GM12878 (cell line): ENCODE data around the gene PLXDC1. TPM values are rescaled to one million over a fixed set of nuclear protein-coding genes. Genes with fewer than 3 reads are reported as not detected.

Experiments used
- ATAC-seq: fragments of 200-7000 bp; cut with Tn5 transposase; 3 replicates; pipeline ENCODE4 v1.9.1; 2020; ENCODE audit warnings: mild to moderate bottlenecking, moderate library complexity
- BruUV-seq: library from RNA; stranded (reverse); fragments of 400-500 nt; replicated peaks from 2 replicates; lab custom pipeline; 2021; lab: Mats Ljungman, UMichigan
- CTCF ChIA-PET: fragments of 300-600 bp; sonication (Branson Sonifier 250); formaldehyde crosslinking; extraction: SDS; loops from one replicate; lab custom pipeline; 2021; ENCODE audit warnings: inconsistent platforms; lab: Yijun Ruan, JAX
- POLR2A ChIA-PET: fragments of 350-600 bp; formaldehyde crosslinking; extraction: SDS; loops from one replicate; lab custom pipeline; 2021; ENCODE audit warnings: inconsistent platforms; lab: Charles Lee
- RAD21 ChIA-PET: fragments of 300-600 bp; sonication (Branson Sonifier 250); formaldehyde crosslinking; loops from one replicate; lab custom pipeline; 2023; ENCODE audit warnings: antibody characterized with exemption; ENCODE audit not compliant: unreplicated experiment; lab: Charles Lee
- SMC1A ChIA-PET: fragments of 300-600 bp; sonication (Branson Sonifier 250); formaldehyde crosslinking; loops from one replicate; lab custom pipeline; 2023; ENCODE audit not compliant: unreplicated experiment, uncharacterized antibody; lab: Charles Lee
- DNase-seq: peaks from one replicate; pipeline ENCODE4 v3.0.0-alpha.2; 2011; ENCODE audit warnings: low read depth, low spot score
- FAIRE-seq: peaks from 3 replicates; lab custom pipeline; 2011; peaks lifted over from hg19 to GRCh38; lab: Jason Lieb, UNC
- H2AFZ ChIP-seq: 2 replicates; pipeline ENCODE4 v1.6.0; 2011; ENCODE audit warnings: low read depth, low read length, control low read depth; ENCODE audit not compliant: control insufficient read depth
- H3K27ac ChIP-seq: 2 replicates; pipeline ENCODE4 v1.5.1; 2011; ENCODE audit warnings: control low read depth; ENCODE audit not compliant: control insufficient read depth, insufficient read depth
- H3K27me3 ChIP-seq, 2 experiments: replicated peaks in 1 of 2; 2 replicates each; pipeline versions ENCODE4 v1.6.0 to v1.6.1; 2011; ENCODE audit warnings: low read length in 1 of 2; ENCODE audit not compliant: control insufficient read depth in 2 of 2, insufficient read depth in 2 of 2
- H3K36me3 ChIP-seq, 2 experiments: 2 replicates each; pipeline ENCODE4 v1.5.1; 2011; ENCODE audit warnings: low read length in 1 of 2; ENCODE audit not compliant: control insufficient read depth in 2 of 2, insufficient read depth in 2 of 2
- H3K4me1 ChIP-seq: 2 replicates; pipeline ENCODE4 v1.6.1; 2011; ENCODE audit warnings: mild to moderate bottlenecking, low read length, moderate library complexity, mixed read lengths; ENCODE audit not compliant: control insufficient read depth, insufficient read depth
- H3K4me2 ChIP-seq: 2 replicates; pipeline ENCODE4 v1.6.0; 2011; ENCODE audit warnings: control low read depth; ENCODE audit not compliant: control insufficient read depth, insufficient read depth
- H3K4me3 ChIP-seq: fragments of 200-600 bp; sonication (generic); 2 replicates; pipeline ENCODE4 v1.5.1; 2016
- H3K79me2 ChIP-seq: 2 replicates; pipeline ENCODE4 v1.6.0; 2011; ENCODE audit warnings: low read length; ENCODE audit not compliant: control insufficient read depth, insufficient read depth
- H3K9ac ChIP-seq: 2 replicates; pipeline ENCODE4 v1.8.0; 2011; ENCODE audit warnings: low read length, control low read depth, mixed read lengths; ENCODE audit not compliant: control insufficient read depth, insufficient read depth
- H3K9me3 ChIP-seq: replicated peaks from 3 replicates; pipeline ENCODE4 v1.5.1; 2011; ENCODE audit warnings: mild to moderate bottlenecking, low read length; ENCODE audit not compliant: control insufficient read depth, insufficient read depth
- H4K20me1 ChIP-seq: 2 replicates; pipeline ENCODE4 v1.6.0; 2011; ENCODE audit not compliant: control insufficient read depth, insufficient read depth
- ASH2L ChIP-seq: fragments of 300-600, 200-600 bp; sonication (generic); IDR thresholded peaks from 2 replicates; pipeline ENCODE4 v1.6.1; 2017; ENCODE audit warnings: low read depth, mild to moderate bottlenecking, borderline replicate concordance
- JUNB ChIP-seq: IDR thresholded peaks from 2 replicates; pipeline ENCODE4 v1.6.1; 2016; ENCODE audit warnings: antibody characterized with exemption, mild to moderate bottlenecking
- MTA2 ChIP-seq: fragments of 450-650 bp; IDR thresholded peaks from 2 replicates; pipeline ENCODE4 v1.6.1; 2016; ENCODE audit warnings: low read depth, mild to moderate bottlenecking, moderate library complexity
- TARDBP ChIP-seq: IDR thresholded peaks from 2 replicates; pipeline ENCODE4 v1.6.1; 2016; ENCODE audit warnings: borderline replicate concordance
- WGBS: methylation state at CpG from one replicate; pipeline ENCODE4 v1.1.6; 2016; ENCODE audit warnings: low lambda C conversion rate; ENCODE audit not compliant: insufficient replicate concordance, insufficient coverage; ENCODE audit errors: missing lambda C conversion rate; 5-methylcytosine and 5-hydroxymethylcytosine counted together
- in situ Hi-C: fragments of 300-500 bp; cut with MboI; formaldehyde crosslinking; loops from 9 replicates; pipeline ENCODE4 v1.14.3; 2018; ENCODE audit warnings: mixed read lengths
- intact Hi-C: fragments of 100-400 bp; cut with micrococcal nuclease; formaldehyde crosslinking; loops from one replicate; pipeline ENCODE4 v1.14.2; 2022; ENCODE audit not compliant: unreplicated experiment
- polyA plus RNA-seq, 11 experiments: library from polyadenylated mRNA; depleted of rRNA in 4 of 11; unstranded in 6 of 11; stranded (reverse) in 5 of 11; fragments of >200 nt; fragmentation: Nextera tagmentation in 4 of 11; fragmentation: Illumina TruSeq in 1 of 11; extraction: Ambion mirVana in 4 of 11; extraction: Trizol in 1 of 11; gene quantifications; 1 replicate in 1 of 11; 2 replicates in 10 of 11; pipeline versions ENCODE4 v1.2.1 to v1.2.3, GENCODE V29; 2011 to 2016; ENCODE audit warnings: inconsistent platforms in 2 of 11, missing spikeins in 2 of 11, low read depth in 1 of 11
- total RNA-seq, 4 experiments: library from RNA; depleted of rRNA in 3 of 4; stranded (reverse); fragments of >200 nt in 3 of 4; fragmentation: Illumina TruSeq in 1 of 4; extraction: Trizol in 1 of 4; gene quantifications; 2 replicates each; pipeline versions ENCODE4 v1.2.1 to v1.2.3, GENCODE V29; 2013 to 2021
- TF ChIP-seq, protein P1 (sequence below), 3 experiments: IDR thresholded peaks in 2 of 3; conservative IDR thresholded peaks in 1 of 3; 2 replicates each; pipeline ENCODE4 v1.5.1; 2011; ENCODE audit warnings: low read depth in 3 of 3, low read length in 3 of 3, mild to moderate bottlenecking in 3 of 3, control low read depth in 2 of 3, moderate library complexity in 2 of 3, inconsistent platforms in 1 of 3, mixed read lengths in 1 of 3; ENCODE audit not compliant: control insufficient read depth in 2 of 3, insufficient read depth in 1 of 3; ENCODE audit errors: extremely low read depth in 1 of 3
- TF ChIP-seq, protein P2 (sequence below): IDR thresholded peaks from 2 replicates; pipeline ENCODE4 v1.6.1; 2012; ENCODE audit warnings: improper control_type of control experiment, low read depth, low read length; ENCODE audit not compliant: insufficient replicate concordance
- TF ChIP-seq, protein P3 (sequence below): fragments of 450-650 bp; IDR thresholded peaks from 2 replicates; pipeline ENCODE4 v1.6.1; 2016; ENCODE audit warnings: mild to moderate bottlenecking, moderate library complexity, borderline replicate concordance

PLXDC1 gene
- total and polyA plus RNA-seq, 10 of the 15 experiments (the other 5 are each of a cell fraction or from before 2014, with no cell fraction given): 0.03 to 0.30 (median 0.22) TPM; not detected in 7

DNA sequence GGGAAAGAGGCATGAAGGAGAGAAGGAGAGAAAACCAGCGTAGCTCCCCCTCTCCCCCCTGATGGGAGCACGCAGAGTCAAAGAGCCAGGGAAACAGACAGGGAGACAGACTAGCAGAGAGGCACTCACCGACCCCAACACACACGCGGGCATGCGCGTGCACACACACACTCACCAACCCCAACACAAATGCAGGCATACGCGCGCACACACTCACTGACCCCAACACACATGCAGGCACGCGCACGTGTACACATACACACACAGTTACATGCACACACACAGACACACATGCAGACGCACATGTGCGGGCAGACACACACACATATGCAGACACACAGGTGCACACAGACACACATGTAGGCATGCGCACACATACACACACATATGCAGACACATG, 41.5 kb upstream of the PLXDC1 start (continued):
- TF ChIP-seq ASH2L: no peak

DNA sequence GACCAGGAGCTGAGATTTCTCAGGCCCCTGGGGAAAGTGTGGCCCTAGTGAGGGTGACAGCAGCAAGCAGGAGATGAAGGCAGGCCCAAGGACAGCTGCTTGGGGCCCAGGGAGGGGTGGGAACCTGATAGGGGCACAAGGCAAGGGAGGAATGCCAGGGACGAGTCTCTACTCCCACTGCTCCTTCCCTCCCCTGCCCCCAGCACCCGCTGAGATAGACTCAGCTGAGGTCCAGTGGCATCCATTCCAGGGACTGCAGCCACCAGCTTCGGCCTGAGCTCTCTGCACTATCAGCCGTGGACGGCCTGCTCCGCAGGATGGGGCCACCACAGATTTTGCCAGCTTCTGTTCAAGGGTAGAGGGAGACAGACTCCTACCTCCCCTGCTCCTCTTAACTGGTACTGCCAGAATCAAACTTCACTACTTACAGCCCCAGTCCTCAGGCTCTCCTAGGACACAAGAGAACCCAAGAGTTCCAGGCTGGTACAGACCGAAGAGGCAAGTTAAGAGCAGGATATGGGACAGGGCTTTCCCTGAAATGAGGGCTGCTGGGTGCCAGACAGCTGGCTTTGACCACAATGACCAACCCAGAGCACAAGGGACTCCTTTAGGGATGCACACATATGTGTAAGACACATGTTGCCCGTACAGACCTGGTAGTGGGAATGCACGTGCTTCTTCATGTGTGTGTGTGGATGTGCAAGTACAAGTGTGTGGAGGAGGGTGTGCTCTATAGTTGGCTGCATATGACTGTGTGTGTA, 40.5 kb upstream of the PLXDC1 start:
- FAIRE-seq: no peak
- in situ Hi-C loops: no loop called here
- TF ChIP-seq TARDBP (no peak), MTA2 (no peak), JUNB (no peak)
- TF ChIP-seq, protein P1, sequence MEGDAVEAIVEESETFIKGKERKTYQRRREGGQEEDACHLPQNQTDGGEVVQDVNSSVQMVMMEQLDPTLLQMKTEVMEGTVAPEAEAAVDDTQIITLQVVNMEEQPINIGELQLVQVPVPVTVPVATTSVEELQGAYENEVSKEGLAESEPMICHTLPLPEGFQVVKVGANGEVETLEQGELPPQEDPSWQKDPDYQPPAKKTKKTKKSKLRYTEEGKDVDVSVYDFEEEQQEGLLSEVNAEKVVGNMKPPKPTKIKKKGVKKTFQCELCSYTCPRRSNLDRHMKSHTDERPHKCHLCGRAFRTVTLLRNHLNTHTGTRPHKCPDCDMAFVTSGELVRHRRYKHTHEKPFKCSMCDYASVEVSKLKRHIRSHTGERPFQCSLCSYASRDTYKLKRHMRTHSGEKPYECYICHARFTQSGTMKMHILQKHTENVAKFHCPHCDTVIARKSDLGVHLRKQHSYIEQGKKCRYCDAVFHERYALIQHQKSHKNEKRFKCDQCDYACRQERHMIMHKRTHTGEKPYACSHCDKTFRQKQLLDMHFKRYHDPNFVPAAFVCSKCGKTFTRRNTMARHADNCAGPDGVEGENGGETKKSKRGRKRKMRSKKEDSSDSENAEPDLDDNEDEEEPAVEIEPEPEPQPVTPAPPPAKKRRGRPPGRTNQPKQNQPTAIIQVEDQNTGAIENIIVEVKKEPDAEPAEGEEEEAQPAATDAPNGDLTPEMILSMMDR (IDR thresholded peaks at IDR 0.05 in 2 of 3, conservative IDR thresholded peaks at IDR 0.05 in 1 of 3; ENCODE audit: control insufficient read depth in 2 of 3, extremely low read depth in 1 of 3, insufficient read depth in 1 of 3, low read depth in 3 of 3, low read length in 3 of 3): no peak
- TF ChIP-seq, protein P2, sequence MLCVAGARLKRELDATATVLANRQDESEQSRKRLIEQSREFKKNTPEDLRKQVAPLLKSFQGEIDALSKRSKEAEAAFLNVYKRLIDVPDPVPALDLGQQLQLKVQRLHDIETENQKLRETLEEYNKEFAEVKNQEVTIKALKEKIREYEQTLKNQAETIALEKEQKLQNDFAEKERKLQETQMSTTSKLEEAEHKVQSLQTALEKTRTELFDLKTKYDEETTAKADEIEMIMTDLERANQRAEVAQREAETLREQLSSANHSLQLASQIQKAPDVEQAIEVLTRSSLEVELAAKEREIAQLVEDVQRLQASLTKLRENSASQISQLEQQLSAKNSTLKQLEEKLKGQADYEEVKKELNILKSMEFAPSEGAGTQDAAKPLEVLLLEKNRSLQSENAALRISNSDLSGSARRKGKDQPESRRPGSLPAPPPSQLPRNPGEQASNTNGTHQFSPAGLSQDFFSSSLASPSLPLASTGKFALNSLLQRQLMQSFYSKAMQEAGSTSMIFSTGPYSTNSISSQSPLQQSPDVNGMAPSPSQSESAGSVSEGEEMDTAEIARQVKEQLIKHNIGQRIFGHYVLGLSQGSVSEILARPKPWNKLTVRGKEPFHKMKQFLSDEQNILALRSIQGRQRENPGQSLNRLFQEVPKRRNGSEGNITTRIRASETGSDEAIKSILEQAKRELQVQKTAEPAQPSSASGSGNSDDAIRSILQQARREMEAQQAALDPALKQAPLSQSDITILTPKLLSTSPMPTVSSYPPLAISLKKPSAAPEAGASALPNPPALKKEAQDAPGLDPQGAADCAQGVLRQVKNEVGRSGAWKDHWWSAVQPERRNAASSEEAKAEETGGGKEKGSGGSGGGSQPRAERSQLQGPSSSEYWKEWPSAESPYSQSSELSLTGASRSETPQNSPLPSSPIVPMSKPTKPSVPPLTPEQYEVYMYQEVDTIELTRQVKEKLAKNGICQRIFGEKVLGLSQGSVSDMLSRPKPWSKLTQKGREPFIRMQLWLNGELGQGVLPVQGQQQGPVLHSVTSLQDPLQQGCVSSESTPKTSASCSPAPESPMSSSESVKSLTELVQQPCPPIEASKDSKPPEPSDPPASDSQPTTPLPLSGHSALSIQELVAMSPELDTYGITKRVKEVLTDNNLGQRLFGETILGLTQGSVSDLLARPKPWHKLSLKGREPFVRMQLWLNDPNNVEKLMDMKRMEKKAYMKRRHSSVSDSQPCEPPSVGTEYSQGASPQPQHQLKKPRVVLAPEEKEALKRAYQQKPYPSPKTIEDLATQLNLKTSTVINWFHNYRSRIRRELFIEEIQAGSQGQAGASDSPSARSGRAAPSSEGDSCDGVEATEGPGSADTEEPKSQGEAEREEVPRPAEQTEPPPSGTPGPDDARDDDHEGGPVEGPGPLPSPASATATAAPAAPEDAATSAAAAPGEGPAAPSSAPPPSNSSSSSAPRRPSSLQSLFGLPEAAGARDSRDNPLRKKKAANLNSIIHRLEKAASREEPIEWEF: no peak
- TF ChIP-seq, protein P3, sequence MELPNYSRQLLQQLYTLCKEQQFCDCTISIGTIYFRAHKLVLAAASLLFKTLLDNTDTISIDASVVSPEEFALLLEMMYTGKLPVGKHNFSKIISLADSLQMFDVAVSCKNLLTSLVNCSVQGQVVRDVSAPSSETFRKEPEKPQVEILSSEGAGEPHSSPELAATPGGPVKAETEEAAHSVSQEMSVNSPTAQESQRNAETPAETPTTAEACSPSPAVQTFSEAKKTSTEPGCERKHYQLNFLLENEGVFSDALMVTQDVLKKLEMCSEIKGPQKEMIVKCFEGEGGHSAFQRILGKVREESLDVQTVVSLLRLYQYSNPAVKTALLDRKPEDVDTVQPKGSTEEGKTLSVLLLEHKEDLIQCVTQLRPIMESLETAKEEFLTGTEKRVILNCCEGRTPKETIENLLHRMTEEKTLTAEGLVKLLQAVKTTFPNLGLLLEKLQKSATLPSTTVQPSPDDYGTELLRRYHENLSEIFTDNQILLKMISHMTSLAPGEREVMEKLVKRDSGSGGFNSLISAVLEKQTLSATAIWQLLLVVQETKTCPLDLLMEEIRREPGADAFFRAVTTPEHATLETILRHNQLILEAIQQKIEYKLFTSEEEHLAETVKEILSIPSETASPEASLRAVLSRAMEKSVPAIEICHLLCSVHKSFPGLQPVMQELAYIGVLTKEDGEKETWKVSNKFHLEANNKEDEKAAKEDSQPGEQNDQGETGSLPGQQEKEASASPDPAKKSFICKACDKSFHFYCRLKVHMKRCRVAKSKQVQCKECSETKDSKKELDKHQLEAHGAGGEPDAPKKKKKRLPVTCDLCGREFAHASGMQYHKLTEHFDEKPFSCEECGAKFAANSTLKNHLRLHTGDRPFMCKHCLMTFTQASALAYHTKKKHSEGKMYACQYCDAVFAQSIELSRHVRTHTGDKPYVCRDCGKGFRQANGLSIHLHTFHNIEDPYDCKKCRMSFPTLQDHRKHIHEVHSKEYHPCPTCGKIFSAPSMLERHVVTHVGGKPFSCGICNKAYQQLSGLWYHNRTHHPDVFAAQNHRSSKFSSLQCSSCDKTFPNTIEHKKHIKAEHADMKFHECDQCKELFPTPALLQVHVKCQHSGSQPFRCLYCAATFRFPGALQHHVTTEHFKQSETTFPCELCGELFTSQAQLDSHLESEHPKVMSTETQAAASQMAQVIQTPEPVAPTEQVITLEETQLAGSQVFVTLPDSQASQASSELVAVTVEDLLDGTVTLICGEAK: no peak

More for the DNA sequence above, 40.5 kb upstream of the PLXDC1 start:
- Histone ChIP-seq H3K27me3 (no peaks in the 10 kb centered on the region), H3K79me2 (peaks cover 6% of the 10 kb centered on the region), H3K4me2 (no peak overlapping the region), H2AFZ (no peak overlapping the region), H3K4me1 (peaks cover 9% of the 10 kb centered on the region), H3K4me3 (no peak overlapping the region), H4K20me1 (no peaks in the 10 kb centered on the region), H3K9me3 (no peaks in the 10 kb centered on the region), H3K27ac (no peak overlapping the region), H3K9ac (no peak overlapping the region), H3K36me3 (peaks cover 0 to 7% of the 10 kb centered on the region in 2 experiments; a peak in 3 of 4 replicates)
- intact Hi-C loops: no loop called here
- CTCF ChIA-PET: interaction anchor here (1.1 to 5.3 kb wide), 4 partner anchors 18 to 53 kb away, joined by 3 to 21 read pairs (median 5); partner anchors contain the start of gene ARL5C
- no TSS peak for BruUV-seq
- WGBS: 96% methylated on average over 9 of the region's 9 CpGs
- RAD21 ChIA-PET: no interaction called here
- SMC1A ChIA-PET: no interaction called here
- ATAC-seq: no peak
- no peak for DNase-seq
- POLR2A ChIA-PET: interaction anchor here (1.6 kb wide), 1 partner anchor 8 kb away, joined by 4 read pairs; the partner anchor contains the start of gene RPL19
